Tibial nerve (tissue), 4 donors: ENCODE data around the gene NDST1. TPM values are rescaled to one million over a fixed set of nuclear protein-coding genes. Genes with fewer than 3 reads are reported as not detected.
A peak's percentile ranks its signal among the peaks of the same experiment; 100 is the strongest.

ENCODE experiments used
- DNase-seq, 2 donors: peaks; one replicate each; pipeline ENCODE4 v3.0.0-alpha.2; 2019; ENCODE audit warnings: low spot score in 2 of 2
- H3K27ac ChIP-seq, 4 donors: fragments of 200-600 bp; sonication (generic) in 3 of 4; one replicate each; pipeline ENCODE4 v1.5.1; 2017 to 2019; ENCODE audit warnings: mild to moderate bottlenecking in 1 of 4
- H3K27me3 ChIP-seq, 2 donors: fragments of 200-600 bp; sonication (generic) in 1 of 2; one replicate each; pipeline versions ENCODE4 v1.5.1 to v1.6.0; 2017 to 2019
- H3K36me3 ChIP-seq, 3 donors: fragments of 200-600 bp; sonication (generic); one replicate each; pipeline ENCODE4 v1.5.1; 2018 to 2019
- H3K4me1 ChIP-seq, 4 donors: fragments of 200-600 bp; sonication (generic) in 3 of 4; one replicate each; pipeline ENCODE4 v1.5.1; 2017 to 2019
- H3K4me3 ChIP-seq, 4 donors: fragments of 200-600 bp; sonication (generic) in 3 of 4; one replicate each; pipeline ENCODE4 v1.5.1; 2017 to 2019; ENCODE audit warnings: mild to moderate bottlenecking in 1 of 4, moderate library complexity in 1 of 4
- H3K9me3 ChIP-seq, 4 donors: fragments of 200-600 bp; sonication (generic) in 3 of 4; one replicate each; pipeline ENCODE4 v1.5.1; 2017 to 2019
- EP300 ChIP-seq, 2 donors: sonication (generic); formaldehyde crosslinking; IDR thresholded peaks; one replicate each; pipeline ENCODE4 v1.6.1; 2017; ENCODE audit warnings: antibody characterized with exemption in 2 of 2, mild to moderate bottlenecking in 1 of 2
- POLR2A ChIP-seq, 2 donors: fragments of 450-650 bp; IDR thresholded peaks; one replicate each; pipeline ENCODE4 v1.6.1; 2017; ENCODE audit warnings: antibody characterized with exemption in 2 of 2, mild to moderate bottlenecking in 2 of 2, moderate library complexity in 2 of 2
- WGBS, 2 donors: methylation state at CpG; one replicate each; pipeline ENCODE4 v1.1.5; 2018; 5-methylcytosine and 5-hydroxymethylcytosine counted together
- total RNA-seq, 4 donors: library from RNA; depleted of rRNA; stranded (reverse); fragments of >200 nt; gene quantifications; one replicate each; pipeline ENCODE4 v1.1.0, GENCODE V29; 2016
- TF ChIP-seq, protein P1 (sequence below), 5 experiments: fragments of 200-600 bp in 3 of 5; fragments of 450-650 bp in 2 of 5; sonication (generic) in 3 of 5; IDR thresholded peaks; one replicate each; pipeline ENCODE4 v1.5.1; 2016 to 2019; ENCODE audit warnings: antibody characterized with exemption in 5 of 5, mild to moderate bottlenecking in 3 of 5, moderate library complexity in 2 of 5

NDST1 gene
- total RNA-seq, 4 donors from 2014 or later: 53.2 to 137 (median 104) TPM

DNA sequence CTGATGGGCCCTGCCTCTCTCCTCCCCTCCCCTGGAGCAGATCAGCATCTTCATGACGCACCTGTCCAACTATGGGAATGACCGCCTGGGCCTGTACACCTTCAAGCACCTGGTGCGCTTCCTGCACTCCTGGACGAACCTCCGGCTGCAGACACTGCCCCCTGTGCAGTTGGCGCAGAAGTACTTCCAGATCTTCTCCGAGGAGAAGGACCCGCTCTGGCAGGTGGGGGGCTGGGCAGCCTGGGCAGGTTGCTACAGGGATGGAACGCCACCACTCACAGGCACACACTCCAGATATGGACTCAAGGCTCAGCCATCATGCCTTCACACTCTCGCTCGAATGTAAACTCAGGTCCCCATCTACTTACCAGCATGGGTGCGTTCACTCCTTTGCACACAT lies 32.1 kb downstream of the NDST1 start:
- TF ChIP-seq EP300 (IDR thresholded peaks at IDR 0.05): no peak
- no peak for TF ChIP-seq POLR2A (IDR thresholded peaks at IDR 0.05)
- TF ChIP-seq, protein P1, sequence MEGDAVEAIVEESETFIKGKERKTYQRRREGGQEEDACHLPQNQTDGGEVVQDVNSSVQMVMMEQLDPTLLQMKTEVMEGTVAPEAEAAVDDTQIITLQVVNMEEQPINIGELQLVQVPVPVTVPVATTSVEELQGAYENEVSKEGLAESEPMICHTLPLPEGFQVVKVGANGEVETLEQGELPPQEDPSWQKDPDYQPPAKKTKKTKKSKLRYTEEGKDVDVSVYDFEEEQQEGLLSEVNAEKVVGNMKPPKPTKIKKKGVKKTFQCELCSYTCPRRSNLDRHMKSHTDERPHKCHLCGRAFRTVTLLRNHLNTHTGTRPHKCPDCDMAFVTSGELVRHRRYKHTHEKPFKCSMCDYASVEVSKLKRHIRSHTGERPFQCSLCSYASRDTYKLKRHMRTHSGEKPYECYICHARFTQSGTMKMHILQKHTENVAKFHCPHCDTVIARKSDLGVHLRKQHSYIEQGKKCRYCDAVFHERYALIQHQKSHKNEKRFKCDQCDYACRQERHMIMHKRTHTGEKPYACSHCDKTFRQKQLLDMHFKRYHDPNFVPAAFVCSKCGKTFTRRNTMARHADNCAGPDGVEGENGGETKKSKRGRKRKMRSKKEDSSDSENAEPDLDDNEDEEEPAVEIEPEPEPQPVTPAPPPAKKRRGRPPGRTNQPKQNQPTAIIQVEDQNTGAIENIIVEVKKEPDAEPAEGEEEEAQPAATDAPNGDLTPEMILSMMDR (IDR thresholded peaks at IDR 0.05): no peak
- H3K27me3 ChIP-seq: no peaks in the 10 kb centered on the region
- no peak for DNase-seq
- H3K36me3 ChIP-seq: peaks cover 2 to 98% (median 13%) of the 10 kb centered on the region in 3 donors
- H3K4me3 ChIP-seq: no peak overlapping the region
- H3K4me1 ChIP-seq: peaks cover 0 to 23% (median 3%) of the 10 kb centered on the region in 4 donors
- peak overlapping the region in 2 of 4 donors; percentile 14 to 82 for H3K27ac ChIP-seq
- 81 to 93% methylated on average over 8 to 11 of the region's 12 CpGs for WGBS, 2 donors
- no peaks in the 10 kb centered on the region for H3K9me3 ChIP-seq

DNA sequence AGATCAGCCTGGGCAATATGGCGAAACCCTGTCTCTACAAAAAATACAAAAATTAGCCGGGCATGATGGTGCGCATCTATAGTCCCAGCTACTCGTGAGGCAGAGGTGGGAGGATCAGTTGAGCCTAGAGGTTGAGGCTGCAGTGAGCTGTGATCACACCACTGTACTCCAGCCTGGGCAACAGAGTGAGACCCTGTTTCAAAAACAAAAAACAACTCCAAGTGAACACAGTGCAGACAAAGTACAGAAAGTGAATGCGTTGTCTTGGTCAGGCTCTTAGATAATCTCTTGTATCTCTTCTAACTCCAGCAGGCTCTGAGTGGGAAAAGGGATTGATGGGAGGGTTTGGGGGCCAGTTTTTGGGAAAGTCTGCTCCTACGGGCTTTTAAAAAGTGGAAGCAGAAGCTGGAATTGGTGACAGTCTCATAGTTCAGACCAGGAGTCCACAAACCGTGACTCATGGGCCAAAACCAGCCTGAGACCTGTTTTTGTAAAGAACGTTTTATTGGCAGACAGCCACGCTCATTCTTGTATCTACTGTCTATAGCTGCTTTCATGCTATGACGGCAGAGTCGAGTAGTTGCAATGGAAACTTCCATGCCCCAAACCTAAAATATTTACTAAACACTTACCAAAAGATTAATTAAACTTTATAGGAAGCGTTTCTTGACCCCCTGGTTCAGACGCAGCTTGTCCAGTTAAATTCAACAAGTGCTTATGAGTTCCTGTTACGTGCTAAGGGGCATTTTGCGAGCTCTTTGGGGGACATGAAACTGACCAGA lies 32.9 kb downstream of the NDST1 start:
- H3K9me3 ChIP-seq: no peaks in the 10 kb centered on the region
- peak overlapping the region in 3 of 4 donors; percentile 58 to 84 (median 82) for H3K27ac ChIP-seq
- no peak overlapping the region for H3K4me3 ChIP-seq
- TF ChIP-seq EP300 (IDR thresholded peaks at IDR 0.05): no peak
- no peak for TF ChIP-seq POLR2A (IDR thresholded peaks at IDR 0.05)
- TF ChIP-seq, protein P1 (IDR thresholded peaks at IDR 0.05): no peak
- H3K4me1 ChIP-seq: peaks cover 0 to 23% (median 3%) of the 10 kb centered on the region in 4 donors
- no peak for DNase-seq
- WGBS, 2 donors: 51 to 64% methylated on average over 15 of the region's 15 CpGs
- H3K36me3 ChIP-seq: peaks cover 2 to 98% (median 20%) of the 10 kb centered on the region in 3 donors
- no peaks in the 10 kb centered on the region for H3K27me3 ChIP-seq

DNA sequence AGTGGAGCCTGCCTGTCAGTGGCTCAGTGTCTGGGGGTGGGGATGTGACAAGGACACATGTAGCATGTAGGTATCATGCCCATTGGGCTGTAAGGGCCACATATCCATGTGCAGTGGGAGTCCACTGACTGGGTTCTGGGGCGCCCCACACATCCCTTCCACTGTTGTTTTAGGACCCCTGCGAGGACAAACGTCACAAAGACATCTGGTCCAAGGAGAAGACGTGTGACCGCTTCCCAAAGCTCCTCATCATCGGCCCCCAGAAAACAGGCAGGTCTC lies 33.4 kb downstream of the NDST1 start:
- H3K27ac ChIP-seq: peak overlapping the region in 3 of 4 donors; percentile 58 to 84 (median 82)
- no peak for TF ChIP-seq POLR2A (IDR thresholded peaks at IDR 0.05)
- TF ChIP-seq, protein P1 (IDR thresholded peaks at IDR 0.05): no peak
- no peak for TF ChIP-seq EP300 (IDR thresholded peaks at IDR 0.05)
- 85 to 88% methylated on average over 6 of the region's 6 CpGs for whole genome bisulfite sequencing, 2 donors
- no peak for DNase-seq
- no peak overlapping the region for H3K4me3 ChIP-seq
- H3K9me3 ChIP-seq: no peaks in the 10 kb centered on the region
- peaks cover 0 to 23% (median 3%) of the 10 kb centered on the region in 4 donors for H3K4me1 ChIP-seq
- no peaks in the 10 kb centered on the region for H3K27me3 ChIP-seq
- H3K36me3 ChIP-seq: peaks cover 2 to 98% (median 23%) of the 10 kb centered on the region in 3 donors

DNA sequence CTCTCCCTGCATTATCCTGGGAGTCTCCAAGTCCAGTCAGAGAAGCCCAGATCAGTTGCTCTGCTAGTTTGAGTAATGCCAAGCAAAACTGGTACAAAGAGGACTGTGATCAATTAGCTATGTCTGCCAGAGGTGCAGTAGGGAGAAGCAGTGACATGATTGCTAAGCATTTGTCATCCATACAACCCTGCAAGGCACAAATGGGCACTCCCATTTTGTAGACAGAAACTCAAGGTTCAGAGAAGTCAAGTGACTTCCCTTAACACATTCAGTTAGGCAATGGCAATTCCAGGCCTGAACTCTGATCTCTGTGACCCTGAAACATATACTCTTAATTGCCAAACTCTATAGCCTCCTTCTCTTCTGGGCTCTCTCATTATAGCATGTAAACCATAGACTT lies 34.0 kb downstream of the NDST1 start:
- H3K36me3 ChIP-seq: peaks cover 2 to 98% (median 24%) of the 10 kb centered on the region in 3 donors
- no peak overlapping the region for H3K4me3 ChIP-seq
- DNase-seq: no peak
- no peak for TF ChIP-seq EP300 (IDR thresholded peaks at IDR 0.05)
- TF ChIP-seq, protein P1 (IDR thresholded peaks at IDR 0.05): no peak
- TF ChIP-seq POLR2A (IDR thresholded peaks at IDR 0.05): no peak
- peaks cover 0 to 23% (median 3%) of the 10 kb centered on the region in 4 donors for H3K4me1 ChIP-seq
- H3K9me3 ChIP-seq: no peaks in the 10 kb centered on the region
- H3K27me3 ChIP-seq: no peaks in the 10 kb centered on the region
- H3K27ac ChIP-seq: peak overlapping the region in 3 of 4 donors; percentile 58 to 84 (median 82)

DNA sequence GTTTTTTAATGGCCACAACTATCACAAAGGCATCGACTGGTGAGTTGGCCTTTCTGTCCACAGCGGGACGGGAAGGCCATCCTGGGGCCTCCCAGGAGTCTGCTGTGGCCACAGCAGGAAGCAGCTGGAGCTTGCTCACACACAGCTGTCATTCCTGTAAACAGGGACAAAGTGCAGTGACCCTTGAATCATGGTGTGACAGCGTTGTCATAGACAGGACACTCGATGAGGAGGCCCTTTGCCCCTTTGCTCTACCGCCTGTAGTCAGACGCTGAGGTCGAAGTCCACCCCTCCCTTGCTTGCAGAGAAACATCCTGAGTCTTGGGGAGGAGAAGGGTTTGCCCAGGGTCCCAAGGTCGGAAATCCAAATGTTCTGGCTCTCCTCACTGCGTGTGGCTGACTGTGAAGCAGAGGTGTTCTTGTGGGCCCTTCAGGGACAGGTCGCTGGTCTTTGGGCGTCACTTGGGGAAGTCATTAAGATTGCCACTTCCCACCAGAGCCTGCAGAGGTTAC lies 35.1 kb downstream of the NDST1 start:
- H3K36me3 ChIP-seq: peaks cover 2 to 98% (median 24%) of the 10 kb centered on the region in 3 donors
- DNase-seq: no peak
- 56 to 63% methylated on average over 10 to 12 of the region's 12 CpGs for WGBS, 2 donors

More for the DNA sequence above, 35.1 kb downstream of the NDST1 start:
- H3K4me3 ChIP-seq: no peak overlapping the region
- no peaks in the 10 kb centered on the region for H3K27me3 ChIP-seq
- H3K4me1 ChIP-seq: peaks cover 0 to 22% (median 3%) of the 10 kb centered on the region in 4 donors
- TF ChIP-seq EP300 (IDR thresholded peaks at IDR 0.05) (no peak), POLR2A (IDR thresholded peaks at IDR 0.05) (no peak)
- TF ChIP-seq, protein P1 (IDR thresholded peaks at IDR 0.05): no peak
- peak overlapping the region in 3 of 4 donors; percentile 55 to 82 (median 70) for H3K27ac ChIP-seq
- no peaks in the 10 kb centered on the region for H3K9me3 ChIP-seq
